Measurements from ENCODE around the gene NF2. TPM values are rescaled to one million over a fixed set of nuclear protein-coding genes. Genes with fewer than 3 reads are reported as not detected.

The NF2 gene
- total and polyA plus RNA-seq, 2 experiments from 2014 or later, result 14.4 to 54.5 TPM

- TF ChIP-seq ZNF462 (CRISPR knock-in tag; IDR thresholded peaks at IDR 0.05) (no peak), EZH2 (IDR thresholded peaks at IDR 0.05; ENCODE audit: low read depth, unreplicated experiment) (no peak)
Measured at GRCh38 chr22:29705651-29706050, 102.2 kb downstream of the NF2 start (continued).

- H3K79me2 ChIP-seq (replicated peaks; ENCODE audit: insufficient read depth), result no peaks in the 10 kb centered on the region
- no peaks in the 10 kb centered on the region; the same call in 1 of the 2 replicates for H4K20me1 ChIP-seq (replicated peaks; ENCODE audit: insufficient read depth)
- H3K4me1 ChIP-seq (ENCODE audit: insufficient read depth), result peaks cover 37% of the 10 kb centered on the region
- no peak overlapping the region for H3K27ac Mint-ChIP-seq
- peaks cover 22% of the 10 kb centered on the region for H3K27me3 ChIP-seq (ENCODE audit: insufficient read depth)
- peaks cover 34% of the 10 kb centered on the region for H3K27me3 Mint-ChIP-seq (ENCODE audit: insufficient read depth, low read depth, poor library complexity)
- H3K4me3 ChIP-seq, result no peak overlapping the region
- H3K27ac ChIP-seq (ENCODE audit: low read depth), result no peak overlapping the region
- no peaks in the 10 kb centered on the region; the same call in 2 of the 3 replicates for H3K9me3 Mint-ChIP-seq
- no peaks in the 10 kb centered on the region for H3K36me3 Mint-ChIP-seq (ENCODE audit: low read depth)
- peak overlapping the region; percentile 48; the same call in 1 of the 2 replicates for H3K4me2 ChIP-seq
- peaks cover 38% of the 10 kb centered on the region for H3K4me1 Mint-ChIP-seq
- H3K9me2 ChIP-seq (ENCODE audit: insufficient read depth), result no peaks in the 10 kb centered on the region
- no peak overlapping the region for H2AFZ ChIP-seq
- peak; percentile 69 for DNase-seq (ENCODE audit: low spot score)
- no peaks in the 10 kb centered on the region for H3K36me3 ChIP-seq (ENCODE audit: insufficient read depth)
- ATAC-seq, result peak; percentile 16
- H3K4me3 Mint-ChIP-seq, result no peak overlapping the region
- TF ChIP-seq CTCF (conservative IDR thresholded peaks at IDR 0.05; ENCODE audit: low read depth in 2 of 2), result no peak
- TF ChIP-seq CREB1 (CRISPR knock-in tag; IDR thresholded peaks at IDR 0.05; ENCODE audit: low read depth), result no peak
- no peak for TF ChIP-seq POLR2AphosphoS5 (IDR thresholded peaks at IDR 0.05; ENCODE audit: low read depth)
- no peak for TF ChIP-seq NANOG (IDR thresholded peaks at IDR 0.05; ENCODE audit: borderline replicate concordance)
- TF ChIP-seq EZH2 (IDR thresholded peaks at IDR 0.05; ENCODE audit: low read depth, unreplicated experiment), result no peak
- H3F3A ChIP-seq (replicated peaks; ENCODE audit: low read depth), result no peaks in the 10 kb centered on the region
Measured at GRCh38 chr22:29706486-29706885, 103.1 kb downstream of the NF2 start.
